K562 (cell line): ENCODE measurements around the gene E2F3. TPM values are rescaled to one million over a fixed set of nuclear protein-coding genes. Genes with fewer than 3 reads are reported as not detected.

Source experiments
- ATAC-seq: fragments of 200-7000 bp; cut with Tn5 transposase; 3 replicates; pipeline ENCODE4 v1.9.1; 2020; ENCODE audit warnings: moderate library complexity
- BruUV-seq: library from RNA; stranded (reverse); fragments of 400-500 nt; replicated peaks from 2 replicates; lab custom pipeline; 2021; lab: Mats Ljungman, UMichigan
- CTCF ChIA-PET: fragments of 300-600 bp; formaldehyde crosslinking; extraction: SDS; loops from one replicate; lab custom pipeline; 2021; ENCODE audit warnings: low intra/inter-chr PET ratio; lab: Yijun Ruan, JAX
- POLR2A ChIA-PET: fragments of 300-600, 350-650 bp; sonication (Branson Sonifier 250); formaldehyde crosslinking; extraction: SDS; loops from one replicate; lab custom pipeline; 2021; ENCODE audit warnings: antibody characterized with exemption, inconsistent platforms; lab: Yijun Ruan, JAX
- DNase-seq, 4 experiments: peaks; one replicate each; pipeline versions ENCODE4 v3.0.0 to v3.0.0-alpha.2; 2011 to 2018; ENCODE audit warnings: low spot score in 3 of 4, mixed read lengths in 3 of 4; ENCODE audit errors: extremely low read depth in 1 of 4
- FAIRE-seq: peaks from 2 replicates; lab custom pipeline; 2011; peaks lifted over from hg19 to GRCh38; lab: Jason Lieb, UNC
- H2AFZ ChIP-seq: 2 replicates; pipeline ENCODE4 v1.6.0; 2011; ENCODE audit warnings: low read depth, low read length, control low read depth, inconsistent platforms
- H3K27ac ChIP-seq: fragments of 200-600 bp; 3 replicates; pipeline ENCODE4 v1.8.0; 2011; ENCODE audit warnings: low read depth, mild to moderate bottlenecking, control low read depth, inconsistent platforms, low read length, moderate library complexity, mixed read lengths; ENCODE audit errors: extremely low read depth
- H3K27me3 ChIP-seq, 2 experiments: fragments of 300-600 bp in 1 of 2; 2 replicates in 1 of 2; 3 replicates in 1 of 2; pipeline versions ENCODE4 v1.6.0 to v1.8.0; 2011; ENCODE audit warnings: inconsistent platforms in 2 of 2, low read length in 2 of 2, mild to moderate bottlenecking in 1 of 2, mixed read lengths in 1 of 2, moderate library complexity in 1 of 2; ENCODE audit not compliant: control insufficient read depth in 2 of 2, insufficient read depth in 2 of 2
- H3K36me3 ChIP-seq: fragments of 300-600 bp; 3 replicates; pipeline ENCODE4 v1.8.0; 2011; ENCODE audit warnings: mild to moderate bottlenecking, low read length, inconsistent platforms; ENCODE audit not compliant: control insufficient read depth, insufficient read depth
- H3K4me1 ChIP-seq, 2 experiments: fragments of 200-600 bp in 1 of 2; replicated peaks in 1 of 2; 2 replicates in 1 of 2; 3 replicates in 1 of 2; pipeline versions ENCODE4 v1.5.1 to v1.8.0; 2011; ENCODE audit warnings: inconsistent platforms in 2 of 2, low read length in 2 of 2, mild to moderate bottlenecking in 1 of 2, mixed read lengths in 1 of 2, moderate library complexity in 1 of 2; ENCODE audit not compliant: control insufficient read depth in 2 of 2, insufficient read depth in 2 of 2
- H3K4me2 ChIP-seq: 2 replicates; pipeline ENCODE4 v1.6.1; 2011; ENCODE audit warnings: low read length, control low read depth, inconsistent platforms, mixed read lengths; ENCODE audit not compliant: insufficient read depth
- H3K4me3 ChIP-seq: fragments of 200-600 bp; sonication (generic), shearing (Covaris generic); 2 replicates; pipeline ENCODE4 v1.5.1; 2016; ENCODE audit warnings: control low read depth, inconsistent platforms
- H3K79me2 ChIP-seq: fragments of 200-600 bp; 3 replicates; pipeline ENCODE4 v1.8.0; 2011; ENCODE audit warnings: low read length, inconsistent platforms; ENCODE audit not compliant: control insufficient read depth, insufficient read depth
- H3K9ac ChIP-seq, 2 experiments: 2 replicates each; pipeline versions ENCODE4 v1.6.0 to v1.6.1; 2011; ENCODE audit warnings: low read depth in 2 of 2, low read length in 2 of 2, control low read depth in 1 of 2, inconsistent platforms in 1 of 2, mild to moderate bottlenecking in 1 of 2, mixed read lengths in 1 of 2; ENCODE audit not compliant: insufficient read depth in 1 of 2
- H3K9me1 ChIP-seq: one replicate; pipeline ENCODE4 v1.6.0; 2011; ENCODE audit warnings: inconsistent platforms, mild to moderate bottlenecking, low read length, moderate library complexity; ENCODE audit not compliant: control insufficient read depth, insufficient read depth
- H3K9me3 ChIP-seq: replicated peaks from 2 replicates; pipeline ENCODE4 v1.5.1; 2011; ENCODE audit warnings: low read depth, low read length, inconsistent platforms; ENCODE audit not compliant: control insufficient read depth, insufficient read depth
- H4K20me1 ChIP-seq: replicated peaks from 2 replicates; pipeline ENCODE4 v1.6.1; 2011; ENCODE audit warnings: low read length, inconsistent platforms, mixed read lengths; ENCODE audit not compliant: control insufficient read depth, insufficient read depth
- ARID1B ChIP-seq: fragments of 450-650 bp; IDR thresholded peaks from 2 replicates; pipeline ENCODE4 v1.6.1; 2016; ENCODE audit warnings: antibody characterized with exemption, mild to moderate bottlenecking, inconsistent platforms
- CBX3 ChIP-seq, 2 experiments: IDR thresholded peaks; 1 replicate in 1 of 2; 2 replicates in 1 of 2; pipeline ENCODE4 v1.6.1; 2012; ENCODE audit warnings: inconsistent platforms in 2 of 2, low read length in 2 of 2, borderline replicate concordance in 1 of 2, control low read depth in 1 of 2
- CCNT2 ChIP-seq: IDR thresholded peaks from 2 replicates; pipeline ENCODE4 v1.6.1; 2011; ENCODE audit warnings: borderline replicate concordance, low read depth, mild to moderate bottlenecking, moderate library complexity, mixed read lengths, low read length; ENCODE audit not compliant: insufficient read length; ENCODE audit errors: extremely low read depth
- CHD1 ChIP-seq: fragments of 200-600 bp; sonication (generic); IDR thresholded peaks from one replicate; pipeline ENCODE4 v1.6.1; 2012; ENCODE audit warnings: mild to moderate bottlenecking, moderate library complexity, low read length, inconsistent platforms
- ETV5 ChIP-seq: sonication (generic); formaldehyde crosslinking; IDR thresholded peaks from 2 replicates; pipeline ENCODE4 v1.4.0; 2020; ENCODE audit warnings: low read depth, mild to moderate bottlenecking, missing genetic modification reagents
- GTF2E2 ChIP-seq: fragments of 200-800 bp; sonication (Bioruptor generic); IDR thresholded peaks from 2 replicates; pipeline ENCODE4 v1.6.1; 2016; ENCODE audit warnings: missing genetic modification characterization, missing compliant biosample characterization
- HNRNPL ChIP-seq: fragments of 200-400 bp; formaldehyde crosslinking; IDR thresholded peaks from 2 replicates; pipeline ENCODE4 v1.6.1; 2017; ENCODE audit warnings: low read depth, mild to moderate bottlenecking, low read length
- MAZ ChIP-seq, 2 experiments: fragments of 450-650 bp in 1 of 2; sonication (generic) in 1 of 2; formaldehyde crosslinking; IDR thresholded peaks in 1 of 2; conservative IDR thresholded peaks in 1 of 2; 2 replicates each; pipeline versions ENCODE4 v1.4.0 to v1.5.0; 2020; ENCODE audit warnings: mild to moderate bottlenecking in 1 of 2, missing genetic modification reagents in 1 of 2
- NR3C1 ChIP-seq: sonication (generic); formaldehyde crosslinking; IDR thresholded peaks from 2 replicates; pipeline ENCODE4 v1.8.1; 2022; ENCODE audit warnings: missing genetic modification reagents
- NRF1 ChIP-seq, 2 experiments: fragments of 450-650 bp; IDR thresholded peaks in 1 of 2; conservative IDR thresholded peaks in 1 of 2; 2 replicates each; pipeline ENCODE4 v1.6.1; 2014; ENCODE audit warnings: mild to moderate bottlenecking in 2 of 2
- PRDM10 ChIP-seq: fragments of 450-650 bp; IDR thresholded peaks from 2 replicates; pipeline ENCODE4 v1.6.1; 2018; ENCODE audit not compliant: partially characterized antibody
- RCOR1 ChIP-seq, 2 experiments: IDR thresholded peaks; 2 replicates each; pipeline ENCODE4 v1.6.1; 2012; ENCODE audit warnings: low read depth in 2 of 2, low read length in 2 of 2, borderline replicate concordance in 1 of 2, improper control_type of control experiment in 1 of 2
- TCF7L2 ChIP-seq: fragments of 150-350 bp; IDR thresholded peaks from 2 replicates; pipeline ENCODE4 v1.6.1; 2016; ENCODE audit warnings: low read depth, mild to moderate bottlenecking, low read length, moderate library complexity
- TSC22D4 ChIP-seq: fragments of 450-650 bp; IDR thresholded peaks from 2 replicates; pipeline ENCODE4 v1.6.1; 2016; ENCODE audit warnings: missing genetic modification characterization, missing biosample characterization, control low read depth
- ZBTB34 ChIP-seq: fragments of 250-450 bp; sonication (Bioruptor Pico); IDR thresholded peaks from 2 replicates; pipeline ENCODE4 v1.8.0; 2021; ENCODE audit warnings: mild to moderate bottlenecking, moderate library complexity
- ZNF324 ChIP-seq: fragments of 250-450 bp; sonication (Bioruptor Pico); IDR thresholded peaks from 2 replicates; pipeline ENCODE4 v1.4.0; 2020; ENCODE audit warnings: mild to moderate bottlenecking
- ZNF780A ChIP-seq: fragments of 250-450 bp; sonication (Bioruptor Pico); IDR thresholded peaks from 2 replicates; pipeline ENCODE4 v1.5.0; 2021; ENCODE audit warnings: mild to moderate bottlenecking
- WGBS: fragments of 100-300 bp; shearing (Covaris generic); methylation state at CpG from one replicate; pipeline ENCODE4 v1.1.6; 2016; ENCODE audit warnings: low coverage, mixed read lengths; ENCODE audit not compliant: insufficient coverage; ENCODE audit errors: missing lambda C conversion rate; 5-methylcytosine and 5-hydroxymethylcytosine counted together
- in situ Hi-C: fragments of 300-500 bp; cut with MboI; formaldehyde crosslinking; loops from 4 replicates; pipeline ENCODE4 v1.15.0; 2018; ENCODE audit warnings: inconsistent platforms, mixed read lengths
- intact Hi-C: fragments of 100-400 bp; cut with micrococcal nuclease; formaldehyde crosslinking; loops from 2 replicates; pipeline ENCODE4 v1.14.2; 2022
- polyA plus RNA-seq, 8 experiments: library from polyadenylated mRNA; depleted of rRNA in 4 of 8; stranded (reverse) in 5 of 8; unstranded in 3 of 8; fragments of >200 nt; fragmentation: Nextera tagmentation in 2 of 8; fragmentation: Illumina TruSeq in 1 of 8; extraction: Ambion mirVana in 2 of 8; extraction: Trizol in 1 of 8; gene quantifications; 2 replicates each; pipeline versions ENCODE4 v1.2.1 to v1.2.3, GENCODE V29; 2011 to 2014; ENCODE audit warnings: inconsistent platforms in 1 of 8, missing spikeins in 1 of 8
- total RNA-seq, 7 experiments: library from RNA; depleted of rRNA in 6 of 7; stranded (reverse); fragments of >200 nt in 6 of 7; fragmentation: Illumina TruSeq in 2 of 7; extraction: Trizol in 2 of 7; gene quantifications; 2 replicates each; pipeline versions ENCODE4 v1.2.1 to v1.2.3, GENCODE V29; 2011 to 2021; ENCODE audit warnings: low replicate concordance in 1 of 7

The E2F3 gene
- total and polyA plus RNA-seq, 9 of the 15 experiments (the other 6 are each of a cell fraction or from before 2014, with no cell fraction given), result 11.1 to 44.7 (median 27.2) TPM

GRCh38 chr6:20416567-20417345 lies 15.1 kb downstream of the E2F3 start:
- DNase-seq (peak in 1 of 4 experiments; percentile 57), ATAC-seq (peak; percentile 51)
- BruUV-seq, result no TSS peak
- TF ChIP-seq ETV5 (CRISPR knock-in tag) (0 out of 2 replicates have a peak, but pooled peaks have one; percentile 61), CHD1 (peak; percentile 33), HNRNPL (no peak), TSC22D4 (tag) (no peak), CBX3 (IDR thresholded peaks at IDR 0.05; ENCODE audit: borderline replicate concordance in 1 of 2, low read length in 2 of 2) (no peak), CCNT2 (no peak), ZNF324 (CRISPR knock-in tag) (no peak), ARID1B (no peak), MAZ (CRISPR knock-in tag; conservative IDR thresholded peaks at IDR 0.05 in 1 of 2, IDR thresholded peaks at IDR 0.05 in 1 of 2) (0 out of 4 replicates have a peak, but pooled peaks of 1 of the 2 experiments have one; percentile 22), NR3C1 (CRISPR knock-in tag) (no peak), NRF1 (conservative IDR thresholded peaks at IDR 0.05 in 1 of 2, IDR thresholded peaks at IDR 0.05 in 1 of 2) (no peak), PRDM10 (peak; percentile 88), TCF7L2 (no peak), ZBTB34 (no peak), RCOR1 (IDR thresholded peaks at IDR 0.05; ENCODE audit: borderline replicate concordance in 1 of 2, low read depth in 2 of 2, low read length in 2 of 2) (no peak), ZNF780A (no peak), GTF2E2 (no peak)

More at GRCh38 chr6:20416567-20417345, 15.1 kb downstream of the E2F3 start:
- Histone ChIP-seq H3K9me3 (no peaks in the 10 kb centered on the region), H3K9ac (peak overlapping the region in 1 of 2 experiments; percentile 55; a peak in 3 of 4 replicates), H3K9me1 (no peaks in the 10 kb centered on the region), H3K4me1 (peaks cover 34 to 74% of the 10 kb centered on the region in 2 experiments), H3K4me2 (peak overlapping the region; percentile 59), H4K20me1 (peaks cover 39% of the 10 kb centered on the region), H3K79me2 (peaks cover 100% of the 10 kb centered on the region), H2AFZ (no peak overlapping the region), H3K4me3 (no peak overlapping the region), H3K27ac (peak overlapping the region; percentile 76), H3K27me3 (no peaks in the 10 kb centered on the region), H3K36me3 (peaks cover 79% of the 10 kb centered on the region)
- 18% methylated on average over 4 of the region's 4 CpGs for WGBS
- in situ Hi-C loops, result no loop called here
- ChIA-PET POLR2A (interaction anchor here (0.9 to 2.5 kb wide), 5 partner anchors 9 to 120 kb away, joined by 3 to 16 read pairs (median 7); no protein-coding TSS in a partner anchor), CTCF (no interaction called here)
- intact Hi-C loops, result loop anchor here (1.0 kb wide), 1 partner anchor 9 kb away; no protein-coding TSS in a partner anchor
- no peak for FAIRE-seq
